Ovary (tissue), 3 donors: ENCODE measurements around the gene GNAI1.

ENCODE experiments used
- EP300 ChIP-seq: sonication (generic); formaldehyde crosslinking; IDR thresholded peaks from one replicate; pipeline ENCODE4 v1.6.1; 2017; ENCODE audit warnings: antibody characterized with exemption
- POLR2A ChIP-seq: fragments of 450-650 bp; IDR thresholded peaks from one replicate; pipeline ENCODE4 v1.6.1; 2017; ENCODE audit warnings: antibody characterized with exemption, mild to moderate bottlenecking, moderate library complexity
- TF ChIP-seq, protein P1 (sequence below), 3 donors: fragments of 450-650 bp in 2 of 3; fragments of 200-600 bp in 1 of 3; IDR thresholded peaks; one replicate each; pipeline versions ENCODE4 v1.5.1 to v1.8.0; 2016 to 2022; ENCODE audit warnings: antibody characterized with exemption in 3 of 3, mild to moderate bottlenecking in 1 of 3
- donor health status: DM: no; HTN: no; CAD: no.

DNA sequence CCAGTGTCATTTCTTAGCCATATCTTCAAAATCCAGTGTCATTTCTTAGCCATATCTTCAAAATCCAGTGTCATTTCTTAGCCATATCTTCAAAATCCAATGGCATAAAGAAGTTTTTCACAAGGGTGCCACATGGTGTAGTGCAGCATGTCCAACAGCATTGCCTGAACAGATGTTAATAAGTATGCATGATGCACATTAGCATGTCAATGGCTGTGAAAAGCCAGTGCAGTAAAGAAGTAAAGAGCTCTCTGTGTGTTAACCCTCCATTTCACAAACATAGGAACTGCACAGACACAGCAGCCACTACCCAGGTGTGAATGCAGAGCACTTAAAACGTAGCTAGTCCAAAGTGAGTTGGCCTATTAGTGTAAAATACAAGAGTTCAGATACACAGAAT lies 89.8 kb downstream of the GNAI1 start:
- TF ChIP-seq POLR2A (no peak), EP300 (no peak)
- TF ChIP-seq, protein P1, sequence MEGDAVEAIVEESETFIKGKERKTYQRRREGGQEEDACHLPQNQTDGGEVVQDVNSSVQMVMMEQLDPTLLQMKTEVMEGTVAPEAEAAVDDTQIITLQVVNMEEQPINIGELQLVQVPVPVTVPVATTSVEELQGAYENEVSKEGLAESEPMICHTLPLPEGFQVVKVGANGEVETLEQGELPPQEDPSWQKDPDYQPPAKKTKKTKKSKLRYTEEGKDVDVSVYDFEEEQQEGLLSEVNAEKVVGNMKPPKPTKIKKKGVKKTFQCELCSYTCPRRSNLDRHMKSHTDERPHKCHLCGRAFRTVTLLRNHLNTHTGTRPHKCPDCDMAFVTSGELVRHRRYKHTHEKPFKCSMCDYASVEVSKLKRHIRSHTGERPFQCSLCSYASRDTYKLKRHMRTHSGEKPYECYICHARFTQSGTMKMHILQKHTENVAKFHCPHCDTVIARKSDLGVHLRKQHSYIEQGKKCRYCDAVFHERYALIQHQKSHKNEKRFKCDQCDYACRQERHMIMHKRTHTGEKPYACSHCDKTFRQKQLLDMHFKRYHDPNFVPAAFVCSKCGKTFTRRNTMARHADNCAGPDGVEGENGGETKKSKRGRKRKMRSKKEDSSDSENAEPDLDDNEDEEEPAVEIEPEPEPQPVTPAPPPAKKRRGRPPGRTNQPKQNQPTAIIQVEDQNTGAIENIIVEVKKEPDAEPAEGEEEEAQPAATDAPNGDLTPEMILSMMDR (IDR thresholded peaks at IDR 0.05): no peak
